Type B pancreatic cell (in vitro differentiated cells): ENCODE results near the gene VPS26B. TPM values are rescaled to one million over a fixed set of nuclear protein-coding genes. Genes with fewer than 3 reads are reported as not detected.

Experiments used
- DNase-seq: peaks from one replicate; pipeline ENCODE4 v3.0.0; 2021; ENCODE audit warnings: mixed read lengths; ENCODE audit not compliant: unreplicated experiment; ENCODE audit errors: extremely low spot score
- H3K27ac Mint-ChIP-seq: 2 replicates; pipeline ENCODE4 v1.8.0; 2021; ENCODE audit warnings: mild to moderate bottlenecking, mixed read lengths
- H3K27me3 Mint-ChIP-seq: 2 replicates; pipeline ENCODE4 v1.8.0; 2021; ENCODE audit warnings: mixed read lengths
- H3K36me3 Mint-ChIP-seq: 2 replicates; pipeline ENCODE4 v1.8.0; 2021; ENCODE audit warnings: mixed read lengths
- H3K4me1 Mint-ChIP-seq: one replicate; pipeline ENCODE4 v1.8.0; 2021; ENCODE audit warnings: mixed read lengths; ENCODE audit not compliant: unreplicated experiment
- H3K4me3 Mint-ChIP-seq: 2 replicates; pipeline ENCODE4 v1.8.0; 2021; ENCODE audit warnings: mild to moderate bottlenecking, mixed read lengths
- H3K9me3 Mint-ChIP-seq: 2 replicates; pipeline ENCODE4 v1.8.0; 2021; ENCODE audit warnings: mixed read lengths
- CTCF ChIP-seq: fragments of 200-600 bp; sonication (generic); conservative IDR thresholded peaks from 2 replicates; pipeline ENCODE4 v1.5.0; 2021; ENCODE audit warnings: antibody characterized with exemption, mild to moderate bottlenecking
- total RNA-seq: library from RNA; stranded (reverse); gene quantifications from 2 replicates; pipeline ENCODE4 v1.2.1, GENCODE V29; 2021; ENCODE audit warnings: low replicate concordance

VPS26B gene
- total RNA-seq, 1 donor from 2014 or later = 43.6 TPM

- H3K4me1 Mint-ChIP-seq = peaks cover 15% of the 10 kb centered on the region
- H3K27me3 Mint-ChIP-seq = peaks cover 12% of the 10 kb centered on the region
- no peak overlapping the region for H3K27ac Mint-ChIP-seq
- H3K4me3 Mint-ChIP-seq = no peak overlapping the region
- TF ChIP-seq CTCF = no peak
- DNase-seq = no peak
- H3K9me3 Mint-ChIP-seq = no peaks in the 10 kb centered on the region
- no peaks in the 10 kb centered on the region for H3K36me3 Mint-ChIP-seq
Observed at GRCh38 chr11:134289789-134290188, 65.3 kb downstream of the VPS26B start.

- DNase-seq = no peak
- peaks cover 15% of the 10 kb centered on the region for H3K4me1 Mint-ChIP-seq
- no peak overlapping the region for H3K27ac Mint-ChIP-seq
- H3K36me3 Mint-ChIP-seq = no peaks in the 10 kb centered on the region
- TF ChIP-seq CTCF = no peak
- H3K27me3 Mint-ChIP-seq = peaks cover 12% of the 10 kb centered on the region
- no peak overlapping the region for H3K4me3 Mint-ChIP-seq
- no peaks in the 10 kb centered on the region for H3K9me3 Mint-ChIP-seq
Observed at GRCh38 chr11:134290646-134291045, 66.2 kb downstream of the VPS26B start.

- H3K27ac Mint-ChIP-seq = no peak overlapping the region
- TF ChIP-seq CTCF = no peak
- H3K36me3 Mint-ChIP-seq = no peaks in the 10 kb centered on the region
- no peak for DNase-seq
- peaks cover 12% of the 10 kb centered on the region for H3K27me3 Mint-ChIP-seq
- H3K4me1 Mint-ChIP-seq = peaks cover 15% of the 10 kb centered on the region
- no peaks in the 10 kb centered on the region for H3K9me3 Mint-ChIP-seq
- no peak overlapping the region for H3K4me3 Mint-ChIP-seq
Observed at GRCh38 chr11:134291196-134291595, 66.7 kb downstream of the VPS26B start.

GRCh38 chr11:134292661-134293060 is 68.2 kb downstream of the VPS26B start:
- H3K27me3 Mint-ChIP-seq = peaks cover 12% of the 10 kb centered on the region
- no peak for DNase-seq
- H3K4me3 Mint-ChIP-seq = no peak overlapping the region
- H3K4me1 Mint-ChIP-seq = peaks cover 15% of the 10 kb centered on the region
- TF ChIP-seq CTCF = no peak
- H3K36me3 Mint-ChIP-seq = no peaks in the 10 kb centered on the region
- no peaks in the 10 kb centered on the region for H3K9me3 Mint-ChIP-seq
- H3K27ac Mint-ChIP-seq = no peak overlapping the region

- H3K4me3 Mint-ChIP-seq = no peak overlapping the region
- H3K4me1 Mint-ChIP-seq = peaks cover 10% of the 10 kb centered on the region
- peaks cover 8% of the 10 kb centered on the region for H3K27me3 Mint-ChIP-seq
- no peak overlapping the region for H3K27ac Mint-ChIP-seq
- no peaks in the 10 kb centered on the region for H3K9me3 Mint-ChIP-seq
- no peaks in the 10 kb centered on the region for H3K36me3 Mint-ChIP-seq
- TF ChIP-seq CTCF = no peak
- no peak for DNase-seq
Observed at GRCh38 chr11:134293119-134294113, 68.9 kb downstream of the VPS26B start.
